BLaER1 (cell line): Measurements from ENCODE around the gene ALDH7A1.
"Not testable (repeated sequence)": the region's sequence is repeated elsewhere in the genome, so short reads cannot be mapped to it uniquely, and the experiment has no call there.

Experiments
- H3K27ac ChIP-seq: shearing (Covaris generic); formaldehyde crosslinking; 2 replicates; pipeline ENCODE4 v1.8.1; 2022
- H3K27me3 ChIP-seq: shearing (Covaris generic); formaldehyde crosslinking; 2 replicates; pipeline ENCODE4 v1.8.1; 2022
- H3K36me3 ChIP-seq: shearing (Covaris generic); formaldehyde crosslinking; 2 replicates; pipeline ENCODE4 v1.8.1; 2022
- H3K4me1 ChIP-seq: shearing (Covaris generic); formaldehyde crosslinking; 2 replicates; pipeline ENCODE4 v1.8.1; 2022
- H3K4me2 ChIP-seq: shearing (Covaris generic); formaldehyde crosslinking; 2 replicates; pipeline ENCODE4 v1.8.1; 2022
- H3K4me3 ChIP-seq: shearing (Covaris generic); formaldehyde crosslinking; 2 replicates; pipeline ENCODE4 v1.8.1; 2022
- H3K9ac ChIP-seq: shearing (Covaris generic); formaldehyde crosslinking; 2 replicates; pipeline ENCODE4 v1.8.1; 2022
- H3K9me3 ChIP-seq: shearing (Covaris generic); formaldehyde crosslinking; 2 replicates; pipeline ENCODE4 v1.8.1; 2022
- H4K20me1 ChIP-seq: shearing (Covaris generic); formaldehyde crosslinking; 2 replicates; pipeline ENCODE4 v1.8.1; 2022
- Cebpa-rat ChIP-seq: shearing (Covaris generic); IDR thresholded peaks from 2 replicates; pipeline ENCODE4 v1.8.1; 2022

ALDH7A1 gene

DNA sequence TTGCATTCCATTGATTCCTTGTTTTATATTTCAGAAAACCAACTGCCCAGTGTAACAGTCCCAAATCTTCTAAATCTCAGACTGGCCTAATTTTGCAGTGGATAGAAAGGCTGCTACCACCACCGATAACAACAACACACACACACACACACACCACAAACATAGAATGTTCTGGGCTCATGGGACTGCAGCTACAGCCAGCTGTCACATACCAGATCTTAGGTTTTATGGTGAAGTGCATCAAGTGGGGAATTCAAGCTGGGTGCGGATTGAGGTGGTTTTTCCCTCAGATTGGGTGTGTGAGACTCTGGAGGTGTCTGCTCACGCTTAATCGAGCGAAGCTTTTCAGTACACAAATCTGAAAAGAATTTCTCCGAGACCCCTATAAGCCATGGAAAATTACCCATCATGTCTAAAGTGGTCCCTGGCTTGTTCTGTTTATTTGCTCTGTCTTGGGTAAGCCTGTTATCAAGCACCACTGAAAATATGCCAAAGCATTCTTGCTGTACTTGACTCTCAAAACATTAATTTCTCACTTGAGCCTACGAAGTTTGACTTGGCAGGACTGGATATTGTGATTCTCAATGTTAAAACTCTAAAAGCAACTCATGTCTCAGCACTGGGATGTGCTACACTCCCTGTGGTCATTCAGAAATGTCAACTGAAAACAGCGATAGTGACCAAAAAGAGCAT lies 71.1 kb downstream of the ALDH7A1 start:
- Histone ChIP-seq H4K20me1 (no peaks in the 10 kb centered on the region), H3K27me3 (no peaks in the 10 kb centered on the region), H3K27ac (no peak overlapping the region), H3K9me3 (peaks cover 5% of the 10 kb centered on the region), H3K36me3 (no peaks in the 10 kb centered on the region), H3K4me1 (peaks cover 17% of the 10 kb centered on the region), H3K9ac (no peak overlapping the region), H3K4me2 (peak overlapping the region; percentile 16; the same call in 1 of the 2 replicates), H3K4me3 (no peak overlapping the region)
- TF ChIP-seq Cebpa-rat: no peak

DNA sequence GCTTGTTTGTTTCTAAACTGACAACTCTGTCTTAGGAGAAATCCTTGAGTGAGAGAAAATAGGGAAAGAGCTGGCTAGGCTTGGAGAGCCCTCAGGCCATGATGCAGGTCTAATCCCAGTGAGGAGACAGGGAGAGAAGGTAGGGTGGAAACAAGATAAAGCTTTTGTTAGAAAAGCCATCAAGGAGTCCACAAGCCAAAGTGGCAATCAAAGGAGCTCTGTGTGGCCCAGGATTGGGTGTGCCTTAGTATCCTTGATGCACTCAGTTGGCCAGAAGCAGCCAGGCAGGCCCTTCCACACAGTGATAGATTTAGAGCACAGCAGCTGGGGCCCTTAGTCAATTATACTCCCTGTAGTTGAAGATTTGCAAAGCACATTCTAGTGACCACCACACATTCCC lies 73.9 kb downstream of the ALDH7A1 start:
- no peak for TF ChIP-seq Cebpa-rat
- no peak overlapping the region for H3K27ac ChIP-seq
- H3K27me3 ChIP-seq: no peaks in the 10 kb centered on the region
- H3K9ac ChIP-seq: no peak overlapping the region
- H4K20me1 ChIP-seq: no peaks in the 10 kb centered on the region
- H3K4me1 ChIP-seq: peaks cover 17% of the 10 kb centered on the region
- no peak overlapping the region for H3K4me3 ChIP-seq
- H3K4me2 ChIP-seq: no peak overlapping the region
- H3K36me3 ChIP-seq: no peaks in the 10 kb centered on the region
- peaks cover 5% of the 10 kb centered on the region for H3K9me3 ChIP-seq

DNA sequence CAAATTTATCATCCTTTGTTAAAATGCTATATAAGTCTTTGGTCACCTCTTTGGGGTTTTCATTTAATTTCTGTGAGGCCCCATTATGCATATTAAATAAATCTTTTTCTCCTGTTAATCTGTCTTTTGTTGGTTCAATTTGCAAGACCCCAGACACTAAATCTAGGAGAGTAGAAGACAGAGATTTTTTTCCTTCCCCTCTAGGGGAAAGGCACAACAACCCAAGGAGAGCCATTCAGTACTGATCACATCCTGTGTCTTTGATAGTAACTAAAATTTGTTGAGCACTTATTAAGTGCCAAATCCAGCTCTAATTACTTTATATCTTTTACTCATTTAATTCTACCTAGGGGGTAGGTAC lies 74.4 kb downstream of the ALDH7A1 start:
- H3K27me3 ChIP-seq: no peaks in the 10 kb centered on the region
- H3K9me3 ChIP-seq: peaks cover under 1% of the 10 kb centered on the region; the same call in 1 of the 2 replicates
- TF ChIP-seq Cebpa-rat: no peak
- H4K20me1 ChIP-seq: no peaks in the 10 kb centered on the region
- no peak overlapping the region for H3K4me2 ChIP-seq
- H3K9ac ChIP-seq: no peak overlapping the region
- peaks cover 17% of the 10 kb centered on the region for H3K4me1 ChIP-seq
- H3K36me3 ChIP-seq: no peaks in the 10 kb centered on the region
- H3K27ac ChIP-seq: no peak overlapping the region
- H3K4me3 ChIP-seq: no peak overlapping the region

DNA sequence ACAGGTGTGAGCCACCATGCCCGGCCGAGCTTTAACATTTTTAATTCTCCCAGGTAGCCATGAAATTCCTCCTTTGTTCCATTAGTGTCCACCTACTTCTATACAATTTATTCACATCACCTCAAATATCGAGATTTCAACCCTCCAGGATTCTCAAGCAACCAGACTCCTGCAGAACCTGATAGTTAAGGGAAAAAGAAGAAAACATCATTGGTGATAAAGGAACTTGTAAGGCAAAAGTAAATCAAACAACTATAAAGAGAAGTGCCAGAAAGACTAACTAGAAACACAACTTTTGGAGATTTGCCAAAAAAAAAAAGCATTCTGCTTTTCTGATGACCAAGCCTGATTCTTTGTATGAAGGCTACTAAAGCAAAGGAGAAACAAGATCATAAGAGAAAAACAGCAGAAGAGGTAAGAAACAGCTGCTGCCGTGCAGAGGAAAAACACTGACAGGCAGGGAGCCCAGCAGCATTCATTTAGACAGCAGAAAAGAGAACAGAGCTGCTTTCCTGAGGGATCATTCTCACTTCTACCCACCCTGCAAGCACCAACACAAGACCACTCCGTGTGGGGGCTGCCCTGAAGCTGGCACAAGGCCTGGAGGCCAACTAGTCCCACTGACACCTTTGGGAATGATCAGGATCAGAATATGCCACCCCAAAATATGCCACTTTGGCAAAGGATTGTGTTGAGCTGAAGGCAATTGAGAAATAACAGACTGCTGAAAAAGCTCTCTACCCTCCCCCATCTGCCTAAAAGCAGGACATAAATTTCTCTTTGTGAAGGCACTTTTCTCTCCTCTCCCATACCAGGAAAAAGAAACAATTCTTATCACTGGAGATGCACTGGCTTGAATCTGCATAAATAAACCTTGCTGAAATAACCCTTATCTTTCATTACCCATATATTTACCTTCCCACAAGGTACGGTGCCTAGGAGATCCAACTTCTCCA lies 75.1 kb downstream of the ALDH7A1 start:
- no peaks in the 10 kb centered on the region for H3K27me3 ChIP-seq
- H3K4me2 ChIP-seq: no peak overlapping the region
- TF ChIP-seq Cebpa-rat: no peak
- peaks cover 15% of the 10 kb centered on the region for H3K4me1 ChIP-seq
- no peak overlapping the region for H3K4me3 ChIP-seq
- no peak overlapping the region for H3K27ac ChIP-seq
- no peaks in the 10 kb centered on the region for H3K36me3 ChIP-seq
- H4K20me1 ChIP-seq: no peaks in the 10 kb centered on the region
- H3K9me3 ChIP-seq: no peaks in the 10 kb centered on the region
- H3K9ac ChIP-seq: no peak overlapping the region

DNA sequence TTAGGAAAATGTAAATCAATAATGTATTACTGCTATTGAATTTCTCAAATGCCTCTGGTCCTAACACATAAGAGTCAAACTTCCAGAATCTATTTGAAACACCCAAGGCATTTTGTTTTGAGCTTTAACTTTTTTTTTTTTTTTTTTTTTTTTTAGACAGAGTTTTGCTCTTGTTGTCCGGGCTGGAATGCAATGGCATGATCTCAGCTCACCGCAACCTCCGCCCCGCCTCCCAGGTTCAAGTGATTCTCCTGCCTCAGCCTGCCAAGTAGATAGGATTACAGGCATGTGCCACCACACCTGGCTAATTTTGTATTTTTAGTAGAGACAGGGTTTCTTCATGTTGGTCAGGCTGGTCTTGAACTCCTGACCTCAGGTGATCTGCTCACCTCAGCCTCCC lies 75.8 kb downstream of the ALDH7A1 start:
- not testable (repeated sequence) for H3K9me3 ChIP-seq, H3K36me3 ChIP-seq, H3K27ac ChIP-seq, H3K4me3 ChIP-seq, H4K20me1 ChIP-seq, H3K27me3 ChIP-seq, H3K4me2 ChIP-seq, H3K9ac ChIP-seq, H3K4me1 ChIP-seq

DNA sequence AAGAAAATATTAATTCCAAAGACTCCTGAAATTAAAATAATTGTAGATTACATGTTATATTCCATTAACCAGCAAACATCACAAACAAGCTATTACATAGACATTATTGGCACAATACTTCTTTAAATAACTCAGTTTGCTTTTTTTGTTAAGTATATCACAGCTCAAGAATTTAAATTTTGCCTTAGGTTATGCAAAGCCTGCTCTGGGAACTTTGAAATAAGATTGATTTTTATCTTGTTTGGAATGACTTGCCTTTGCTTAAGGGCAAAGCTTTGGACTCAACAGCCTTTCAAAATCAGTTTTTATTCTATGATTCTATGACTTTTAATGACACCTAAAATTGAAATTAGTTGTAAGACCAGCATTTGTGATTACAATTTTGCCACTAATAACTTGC lies 78.2 kb downstream of the ALDH7A1 start:
- no peak overlapping the region for H3K27ac ChIP-seq
- no peak overlapping the region for H3K4me3 ChIP-seq
- H4K20me1 ChIP-seq: no peaks in the 10 kb centered on the region
- no peaks in the 10 kb centered on the region for H3K27me3 ChIP-seq
- no peak for TF ChIP-seq Cebpa-rat
- H3K9ac ChIP-seq: no peak overlapping the region
- H3K4me2 ChIP-seq: no peak overlapping the region
- H3K36me3 ChIP-seq: no peaks in the 10 kb centered on the region
- H3K9me3 ChIP-seq: no peaks in the 10 kb centered on the region
- no peaks in the 10 kb centered on the region for H3K4me1 ChIP-seq

DNA sequence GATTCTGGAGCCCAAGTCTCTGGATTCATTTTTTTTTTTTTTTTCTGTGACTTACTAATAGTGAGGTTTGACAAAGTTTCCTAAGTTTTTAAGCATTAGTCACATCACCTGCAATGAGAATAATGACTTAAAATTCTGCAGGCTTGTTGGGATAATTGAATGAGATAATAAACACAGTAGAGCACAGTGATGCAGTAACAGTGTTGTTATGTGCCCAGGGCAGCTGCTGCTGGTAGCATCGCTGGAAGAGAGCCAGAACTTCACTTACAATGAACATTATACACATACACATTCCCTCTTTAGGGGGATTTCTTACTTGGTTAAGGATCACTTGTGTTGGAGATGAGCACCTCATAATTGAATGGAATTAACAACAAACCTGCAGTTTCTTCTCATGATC lies 78.9 kb downstream of the ALDH7A1 start:
- Histone ChIP-seq H3K4me2 (no peak overlapping the region), H3K27me3 (no peaks in the 10 kb centered on the region), H3K9ac (no peak overlapping the region), H3K27ac (no peak overlapping the region), H3K36me3 (no peaks in the 10 kb centered on the region), H4K20me1 (no peaks in the 10 kb centered on the region), H3K9me3 (no peaks in the 10 kb centered on the region), H3K4me1 (no peaks in the 10 kb centered on the region), H3K4me3 (no peak overlapping the region)
- TF ChIP-seq Cebpa-rat: no peak

DNA sequence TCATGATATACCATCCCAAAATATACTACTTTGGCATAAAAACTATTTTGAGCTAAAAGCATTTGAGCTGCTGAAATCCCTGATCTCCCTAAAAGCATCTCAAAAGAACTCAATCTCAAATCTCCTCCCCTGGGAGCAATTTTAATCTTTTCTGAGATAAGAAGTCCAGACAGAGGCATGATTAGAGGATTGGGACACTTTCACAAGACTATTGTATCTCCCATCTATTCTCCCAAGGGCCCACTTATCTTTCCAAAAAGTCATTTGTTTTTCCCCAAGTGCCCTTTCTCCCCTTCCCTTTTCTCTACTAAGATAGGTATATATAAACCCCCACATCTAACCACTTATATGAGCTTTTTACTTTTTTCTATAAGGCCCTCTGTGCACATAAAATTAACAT lies 79.7 kb downstream of the ALDH7A1 start:
- H3K4me1 ChIP-seq: no peaks in the 10 kb centered on the region
- no peaks in the 10 kb centered on the region for H3K9me3 ChIP-seq
- H3K36me3 ChIP-seq: no peaks in the 10 kb centered on the region
- no peak overlapping the region for H3K27ac ChIP-seq
- H3K9ac ChIP-seq: no peak overlapping the region
- H3K4me2 ChIP-seq: no peak overlapping the region
- no peaks in the 10 kb centered on the region for H3K27me3 ChIP-seq
- no peak overlapping the region for H3K4me3 ChIP-seq
- H4K20me1 ChIP-seq: no peaks in the 10 kb centered on the region
- TF ChIP-seq Cebpa-rat: no peak

DNA sequence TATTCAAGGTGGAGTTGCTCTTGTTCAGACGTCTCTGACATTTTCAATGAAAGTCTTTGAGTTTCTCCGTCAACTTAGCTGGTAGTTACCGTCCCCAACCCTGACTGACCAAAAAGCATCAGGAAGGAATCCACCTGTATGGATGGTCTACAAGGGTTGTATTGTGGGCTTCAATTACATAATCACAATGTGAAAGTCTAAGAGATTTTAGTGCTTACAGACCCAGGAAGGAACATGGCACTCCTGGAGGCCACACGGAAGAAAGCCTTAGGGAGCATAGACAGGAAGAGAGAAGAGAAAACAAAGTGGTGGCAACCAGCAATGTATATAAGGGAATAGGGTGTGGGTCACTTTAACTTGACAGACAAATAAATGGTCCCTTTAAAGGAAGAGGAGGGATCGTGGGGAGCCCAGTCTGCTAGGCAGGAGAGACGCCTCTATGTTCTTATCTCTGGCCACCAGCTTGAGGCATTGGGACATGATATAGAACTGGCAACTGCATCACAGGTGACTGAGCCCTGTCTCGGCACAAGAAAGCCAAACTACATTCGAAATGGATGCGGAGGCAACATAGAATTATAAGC lies 80.4 kb downstream of the ALDH7A1 start:
- Histone ChIP-seq H3K4me2 (no peak overlapping the region), H3K36me3 (no peaks in the 10 kb centered on the region), H3K27me3 (no peaks in the 10 kb centered on the region), H3K9me3 (no peaks in the 10 kb centered on the region), H3K27ac (no peak overlapping the region), H3K4me3 (no peak overlapping the region), H3K4me1 (peaks cover 2% of the 10 kb centered on the region; the same call in 1 of the 2 replicates), H3K9ac (no peak overlapping the region), H4K20me1 (no peaks in the 10 kb centered on the region)
- TF ChIP-seq Cebpa-rat: no peak

DNA sequence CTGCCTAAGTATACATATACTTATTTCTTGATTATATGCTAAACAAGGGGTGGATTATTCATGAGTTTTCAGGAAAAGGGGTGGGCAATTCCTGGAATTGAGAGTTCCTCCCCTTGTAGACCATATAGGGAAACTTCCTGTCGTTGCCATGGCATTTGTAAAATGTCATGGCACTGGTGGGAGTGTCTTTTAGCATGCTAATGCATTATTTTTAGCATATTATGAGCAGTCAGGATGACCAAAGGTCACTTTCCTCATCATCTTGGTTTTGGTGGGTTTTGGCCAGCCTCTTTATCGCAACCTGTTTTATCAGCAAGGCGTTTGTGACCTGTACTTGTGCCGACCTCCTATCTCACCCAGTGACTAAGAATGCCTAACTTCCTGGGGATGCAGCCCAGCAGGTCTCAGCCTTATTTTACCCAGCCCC lies 80.9 kb downstream of the ALDH7A1 start:
- Histone ChIP-seq H3K9me3 (no peaks in the 10 kb centered on the region), H3K9ac (no peak overlapping the region), H4K20me1 (no peaks in the 10 kb centered on the region), H3K4me3 (no peak overlapping the region), H3K27ac (no peak overlapping the region), H3K4me2 (no peak overlapping the region), H3K36me3 (no peaks in the 10 kb centered on the region), H3K27me3 (no peaks in the 10 kb centered on the region), H3K4me1 (peaks cover 7% of the 10 kb centered on the region)
- no peak for TF ChIP-seq Cebpa-rat
